SK-N-SH (cell line): ENCODE measurements around the gene LY6G6C. TPM values are rescaled to one million over a fixed set of nuclear protein-coding genes. Genes with fewer than 3 reads are reported as not detected.

Source experiments
- CTCF ChIA-PET: fragments of 300-600, 350-600 bp; formaldehyde crosslinking; extraction: SDS; loops from one replicate; lab custom pipeline; 2021; lab: Yijun Ruan, JAX
- POLR2A ChIA-PET: fragments of 350-600 bp; sonication (Branson Sonifier 250); formaldehyde crosslinking; extraction: SDS; loops from one replicate; lab custom pipeline; 2020; ENCODE audit warnings: antibody characterized with exemption, inconsistent platforms; lab: Yijun Ruan, JAX
- DNase-seq: peaks from one replicate; pipeline ENCODE4 v3.0.0; 2012
- H2AFZ ChIP-seq: fragments of 200-600 bp; sonication (generic); 2 replicates; pipeline ENCODE4 v1.8.1; 2016; ENCODE audit warnings: antibody characterized with exemption, mild to moderate bottlenecking, low read depth
- H3F3A ChIP-seq: fragments of 200-600 bp; sonication (generic); replicated peaks from 2 replicates; pipeline ENCODE3; 2016; ENCODE audit warnings: antibody characterized with exemption, mild to moderate bottlenecking; ENCODE audit not compliant: insufficient read depth
- H3K27ac ChIP-seq, 2 experiments: fragments of 200-500 bp in 1 of 2; fragments of 200-600 bp in 1 of 2; sonication (Bioruptor generic) in 1 of 2; sonication (generic), shearing (Covaris generic) in 1 of 2; 2 replicates each; pipeline versions ENCODE4 v1.5.1 to v1.6.1; 2014 to 2016; ENCODE audit warnings: low read depth in 2 of 2, inconsistent platforms in 1 of 2, low read length in 1 of 2, mild to moderate bottlenecking in 1 of 2, mixed read lengths in 1 of 2
- H3K27me3 ChIP-seq: fragments of 200-600 bp; sonication (generic), shearing (Covaris generic); 2 replicates; pipeline ENCODE4 v1.6.1; 2016; ENCODE audit warnings: mixed run types; ENCODE audit not compliant: insufficient read depth
- H3K36me3 ChIP-seq, 2 experiments: fragments of 200-500 bp in 1 of 2; fragments of 200-600 bp in 1 of 2; sonication (Bioruptor generic) in 1 of 2; sonication (generic) in 1 of 2; replicated peaks in 1 of 2; 2 replicates each; pipeline versions ENCODE3 to v1.5.1; 2014 to 2016; ENCODE audit warnings: low read length in 1 of 2, mild to moderate bottlenecking in 1 of 2; ENCODE audit not compliant: insufficient read depth in 2 of 2, control insufficient read depth in 1 of 2
- H3K4me1 ChIP-seq, 2 experiments: fragments of 200-500 bp in 1 of 2; fragments of 200-600 bp in 1 of 2; sonication (Bioruptor generic) in 1 of 2; sonication (generic), shearing (Covaris generic) in 1 of 2; 2 replicates each; pipeline versions ENCODE4 v1.5.1 to v1.6.1; 2014 to 2016; ENCODE audit warnings: low read depth in 1 of 2, low read length in 1 of 2, mixed run types in 1 of 2; ENCODE audit not compliant: insufficient read depth in 2 of 2, control insufficient read depth in 1 of 2
- H3K4me2 ChIP-seq: fragments of 200-600 bp; sonication (generic), shearing (Covaris generic); 2 replicates; pipeline ENCODE4 v1.6.1; 2017; ENCODE audit warnings: mixed run types
- H3K4me3 ChIP-seq, 2 experiments: fragments of 200-500 bp in 1 of 2; fragments of 200-600 bp in 1 of 2; sonication (Bioruptor generic) in 1 of 2; sonication (generic), shearing (Covaris generic) in 1 of 2; 2 replicates each; pipeline versions ENCODE4 v1.5.1 to v1.8.1; 2014 to 2016; ENCODE audit warnings: low read depth in 2 of 2, inconsistent platforms in 1 of 2, low read length in 1 of 2, mild to moderate bottlenecking in 1 of 2, mixed read lengths in 1 of 2, moderate library complexity in 1 of 2
- H3K79me2 ChIP-seq: fragments of 200-600 bp; sonication (generic); 2 replicates; pipeline ENCODE4 v1.8.1; 2017; ENCODE audit warnings: mild to moderate bottlenecking; ENCODE audit not compliant: insufficient read depth
- H3K9ac ChIP-seq: fragments of 200-600 bp; sonication (generic); 2 replicates; pipeline ENCODE4 v1.6.1; 2017; ENCODE audit warnings: mixed run types
- H3K9me2 ChIP-seq: fragments of 200-600 bp; sonication (generic); 2 replicates; pipeline ENCODE4 v1.6.1; 2017; ENCODE audit warnings: mixed run types
- H3K9me3 ChIP-seq: fragments of 200-600 bp; sonication (generic); 2 replicates; pipeline ENCODE4 v1.6.1; 2017; ENCODE audit warnings: mixed run types, mild to moderate bottlenecking, moderate library complexity
- H4K20me1 ChIP-seq: fragments of 200-600 bp; sonication (generic); 2 replicates; pipeline ENCODE4 v1.6.1; 2017; ENCODE audit warnings: mild to moderate bottlenecking, mixed run types; ENCODE audit not compliant: insufficient read depth
- CHD2 ChIP-seq: fragments of 150-350 bp; IDR thresholded peaks from 2 replicates; pipeline ENCODE4 v1.6.1; 2018; ENCODE audit warnings: low read length; ENCODE audit not compliant: partially characterized antibody
- FOSL2 ChIP-seq: IDR thresholded peaks from 2 replicates; pipeline ENCODE4 v1.4.0; 2012; ENCODE audit warnings: low read depth, mild to moderate bottlenecking, moderate library complexity, borderline replicate concordance
- FOXM1 ChIP-seq: IDR thresholded peaks from 2 replicates; pipeline ENCODE4 v1.4.0; 2012; ENCODE audit warnings: low read depth, mild to moderate bottlenecking
- JUND ChIP-seq: IDR thresholded peaks from 2 replicates; pipeline ENCODE4 v1.4.0; 2012
- MEF2A ChIP-seq: IDR thresholded peaks from 2 replicates; pipeline ENCODE4 v1.4.0; 2012; ENCODE audit warnings: low read depth, borderline replicate concordance
- MXI1 ChIP-seq: IDR thresholded peaks from 2 replicates; pipeline ENCODE4 v1.6.1; 2012; ENCODE audit warnings: mild to moderate bottlenecking, low read depth, low read length, improper control_type of control experiment
- NFIC ChIP-seq: IDR thresholded peaks from 2 replicates; pipeline ENCODE4 v1.4.0; 2012; ENCODE audit warnings: borderline replicate concordance
- RAD21 ChIP-seq: IDR thresholded peaks from 2 replicates; pipeline ENCODE4 v1.6.1; 2012; ENCODE audit warnings: mild to moderate bottlenecking, low read length
- RXRA ChIP-seq: IDR thresholded peaks from 2 replicates; pipeline ENCODE4 v1.4.0; 2012; ENCODE audit warnings: low read depth, mild to moderate bottlenecking, borderline replicate concordance
- SIN3A ChIP-seq: IDR thresholded peaks from 2 replicates; pipeline ENCODE4 v1.6.1; 2012; ENCODE audit warnings: low read depth, mild to moderate bottlenecking, low read length, moderate library complexity, borderline replicate concordance
- TAF1 ChIP-seq: IDR thresholded peaks from 2 replicates; pipeline ENCODE4 v1.6.1; 2012; ENCODE audit warnings: low read depth, mild to moderate bottlenecking, low read length, moderate library complexity, borderline replicate concordance
- TEAD4 ChIP-seq: IDR thresholded peaks from 2 replicates; pipeline ENCODE4 v1.4.0; 2012; ENCODE audit warnings: mild to moderate bottlenecking, borderline replicate concordance; ENCODE audit not compliant: insufficient read depth
- YY1 ChIP-seq: IDR thresholded peaks from 2 replicates; pipeline ENCODE4 v1.4.0; 2012; ENCODE audit warnings: low read depth, mild to moderate bottlenecking
- WGBS: methylation state at CpG from one replicate; pipeline ENCODE4 v1.1.6; 2017; ENCODE audit warnings: low lambda C conversion rate; 5-methylcytosine and 5-hydroxymethylcytosine counted together
- polyA plus RNA-seq, 3 experiments: library from polyadenylated mRNA; depleted of rRNA; stranded (reverse); fragments of >200 nt; gene quantifications; 2 replicates each; pipeline ENCODE4 v1.2.3, GENCODE V29; 2012
- TF ChIP-seq, protein P1 (sequence below): IDR thresholded peaks from 2 replicates; pipeline ENCODE4 v1.4.0; 2012; ENCODE audit warnings: low read depth, borderline replicate concordance
- TF ChIP-seq, protein P2 (sequence below): IDR thresholded peaks from 2 replicates; pipeline ENCODE4; 2012
- TF ChIP-seq, protein P3 (sequence below): IDR thresholded peaks from 2 replicates; pipeline ENCODE4 v1.6.1; 2012; ENCODE audit warnings: mild to moderate bottlenecking, low read depth, low read length, moderate library complexity
- TF ChIP-seq, protein P4 (sequence below): fragments of 150-350 bp; IDR thresholded peaks from 2 replicates; pipeline ENCODE4 v1.6.1; 2017; ENCODE audit warnings: antibody characterized with exemption, low read length, low read depth, borderline replicate concordance

The LY6G6C gene
- polyA plus RNA-seq, 1 of the 3 experiments (the other 2 are of a cell fraction), result not detected

DNA sequence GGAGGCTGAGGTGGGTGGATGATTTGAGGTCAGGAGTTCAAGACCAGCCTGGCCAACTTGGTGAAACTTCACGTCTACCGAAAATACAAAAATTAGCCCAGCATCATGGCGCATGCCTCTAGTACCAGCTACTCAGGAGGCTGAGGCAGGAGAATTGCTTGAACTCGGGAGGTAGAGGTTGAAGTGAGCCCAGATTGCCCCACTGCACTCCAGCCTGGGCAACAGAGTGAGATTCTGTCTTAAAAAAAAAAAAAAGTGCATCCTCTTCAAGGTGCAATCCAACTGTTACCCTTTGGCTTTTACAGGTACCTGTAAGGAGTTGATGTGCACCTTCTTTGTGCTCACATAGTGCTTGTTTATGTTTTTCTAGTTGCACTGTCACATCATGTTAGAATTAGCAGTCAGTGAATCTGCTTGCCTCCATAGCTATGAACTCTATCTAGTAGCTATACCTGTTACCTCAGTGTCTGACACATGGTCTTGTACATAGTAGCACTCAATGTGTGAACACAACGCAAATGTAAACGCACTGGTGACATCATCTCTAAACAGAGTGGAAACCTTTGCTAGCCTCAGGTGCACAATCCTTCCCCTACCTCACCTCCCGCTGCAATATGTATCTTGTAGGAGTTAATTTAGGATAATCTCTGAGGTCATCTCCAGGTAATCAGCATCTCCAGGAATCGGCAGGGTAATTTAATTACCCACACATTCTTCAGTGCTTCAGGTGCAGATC, 27.9 kb upstream of the LY6G6C start:
- 88% methylated on average over 8 of the region's 8 CpGs for WGBS
- no peaks in the 10 kb centered on the region; the same call in 1 of the 2 replicates for H3K79me2 ChIP-seq
- no peak overlapping the region for H3K9ac ChIP-seq
- POLR2A ChIA-PET, result interaction anchor here (0.7 kb wide), 1 partner anchor 9 kb away, joined by 3 read pairs; no protein-coding TSS in a partner anchor
- peaks cover 25% of the 10 kb centered on the region for H3F3A ChIP-seq
- TF ChIP-seq FOSL2 (no peak), MEF2A (no peak), RXRA (no peak), NFIC (no peak), CHD2 (no peak), TAF1 (no peak), FOXM1 (no peak), JUND (no peak), RAD21 (no peak), SIN3A (no peak), YY1 (no peak), TEAD4 (no peak), MXI1 (no peak)
- TF ChIP-seq, protein P1, sequence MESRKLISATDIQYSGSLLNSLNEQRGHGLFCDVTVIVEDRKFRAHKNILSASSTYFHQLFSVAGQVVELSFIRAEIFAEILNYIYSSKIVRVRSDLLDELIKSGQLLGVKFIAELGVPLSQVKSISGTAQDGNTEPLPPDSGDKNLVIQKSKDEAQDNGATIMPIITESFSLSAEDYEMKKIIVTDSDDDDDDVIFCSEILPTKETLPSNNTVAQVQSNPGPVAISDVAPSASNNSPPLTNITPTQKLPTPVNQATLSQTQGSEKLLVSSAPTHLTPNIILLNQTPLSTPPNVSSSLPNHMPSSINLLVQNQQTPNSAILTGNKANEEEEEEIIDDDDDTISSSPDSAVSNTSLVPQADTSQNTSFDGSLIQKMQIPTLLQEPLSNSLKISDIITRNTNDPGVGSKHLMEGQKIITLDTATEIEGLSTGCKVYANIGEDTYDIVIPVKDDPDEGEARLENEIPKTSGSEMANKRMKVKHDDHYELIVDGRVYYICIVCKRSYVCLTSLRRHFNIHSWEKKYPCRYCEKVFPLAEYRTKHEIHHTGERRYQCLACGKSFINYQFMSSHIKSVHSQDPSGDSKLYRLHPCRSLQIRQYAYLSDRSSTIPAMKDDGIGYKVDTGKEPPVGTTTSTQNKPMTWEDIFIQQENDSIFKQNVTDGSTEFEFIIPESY, result no peak
- TF ChIP-seq, protein P2, sequence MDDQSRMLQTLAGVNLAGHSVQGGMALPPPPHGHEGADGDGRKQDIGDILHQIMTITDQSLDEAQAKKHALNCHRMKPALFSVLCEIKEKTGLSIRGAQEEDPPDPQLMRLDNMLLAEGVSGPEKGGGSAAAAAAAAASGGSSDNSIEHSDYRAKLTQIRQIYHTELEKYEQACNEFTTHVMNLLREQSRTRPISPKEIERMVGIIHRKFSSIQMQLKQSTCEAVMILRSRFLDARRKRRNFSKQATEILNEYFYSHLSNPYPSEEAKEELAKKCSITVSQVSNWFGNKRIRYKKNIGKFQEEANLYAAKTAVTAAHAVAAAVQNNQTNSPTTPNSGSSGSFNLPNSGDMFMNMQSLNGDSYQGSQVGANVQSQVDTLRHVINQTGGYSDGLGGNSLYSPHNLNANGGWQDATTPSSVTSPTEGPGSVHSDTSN, result no peak
- TF ChIP-seq, protein P3, sequence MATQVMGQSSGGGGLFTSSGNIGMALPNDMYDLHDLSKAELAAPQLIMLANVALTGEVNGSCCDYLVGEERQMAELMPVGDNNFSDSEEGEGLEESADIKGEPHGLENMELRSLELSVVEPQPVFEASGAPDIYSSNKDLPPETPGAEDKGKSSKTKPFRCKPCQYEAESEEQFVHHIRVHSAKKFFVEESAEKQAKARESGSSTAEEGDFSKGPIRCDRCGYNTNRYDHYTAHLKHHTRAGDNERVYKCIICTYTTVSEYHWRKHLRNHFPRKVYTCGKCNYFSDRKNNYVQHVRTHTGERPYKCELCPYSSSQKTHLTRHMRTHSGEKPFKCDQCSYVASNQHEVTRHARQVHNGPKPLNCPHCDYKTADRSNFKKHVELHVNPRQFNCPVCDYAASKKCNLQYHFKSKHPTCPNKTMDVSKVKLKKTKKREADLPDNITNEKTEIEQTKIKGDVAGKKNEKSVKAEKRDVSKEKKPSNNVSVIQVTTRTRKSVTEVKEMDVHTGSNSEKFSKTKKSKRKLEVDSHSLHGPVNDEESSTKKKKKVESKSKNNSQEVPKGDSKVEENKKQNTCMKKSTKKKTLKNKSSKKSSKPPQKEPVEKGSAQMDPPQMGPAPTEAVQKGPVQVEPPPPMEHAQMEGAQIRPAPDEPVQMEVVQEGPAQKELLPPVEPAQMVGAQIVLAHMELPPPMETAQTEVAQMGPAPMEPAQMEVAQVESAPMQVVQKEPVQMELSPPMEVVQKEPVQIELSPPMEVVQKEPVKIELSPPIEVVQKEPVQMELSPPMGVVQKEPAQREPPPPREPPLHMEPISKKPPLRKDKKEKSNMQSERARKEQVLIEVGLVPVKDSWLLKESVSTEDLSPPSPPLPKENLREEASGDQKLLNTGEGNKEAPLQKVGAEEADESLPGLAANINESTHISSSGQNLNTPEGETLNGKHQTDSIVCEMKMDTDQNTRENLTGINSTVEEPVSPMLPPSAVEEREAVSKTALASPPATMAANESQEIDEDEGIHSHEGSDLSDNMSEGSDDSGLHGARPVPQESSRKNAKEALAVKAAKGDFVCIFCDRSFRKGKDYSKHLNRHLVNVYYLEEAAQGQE, result no peak
- TF ChIP-seq, protein P4, sequence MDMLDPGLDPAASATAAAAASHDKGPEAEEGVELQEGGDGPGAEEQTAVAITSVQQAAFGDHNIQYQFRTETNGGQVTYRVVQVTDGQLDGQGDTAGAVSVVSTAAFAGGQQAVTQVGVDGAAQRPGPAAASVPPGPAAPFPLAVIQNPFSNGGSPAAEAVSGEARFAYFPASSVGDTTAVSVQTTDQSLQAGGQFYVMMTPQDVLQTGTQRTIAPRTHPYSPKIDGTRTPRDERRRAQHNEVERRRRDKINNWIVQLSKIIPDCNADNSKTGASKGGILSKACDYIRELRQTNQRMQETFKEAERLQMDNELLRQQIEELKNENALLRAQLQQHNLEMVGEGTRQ, result no peak
- TF ChIP-seq, all 33 proteins: peak for 0
- Histone ChIP-seq H3K9me3 (no peaks in the 10 kb centered on the region), H3K4me2 (no peak overlapping the region), H3K27ac (no peak overlapping the region), H3K4me1 (0 out of 4 replicates have a peak, but pooled peaks cover 0 to 3% of the 10 kb centered on the region in 2 experiments), H2AFZ (no peak overlapping the region), H3K36me3 (peaks cover 0 to 6% of the 10 kb centered on the region in 2 experiments), H4K20me1 (no peaks in the 10 kb centered on the region), H3K27me3 (no peaks in the 10 kb centered on the region), H3K9me2 (no peaks in the 10 kb centered on the region), H3K4me3 (no peak overlapping the region)
- CTCF ChIA-PET, result interaction anchor here (1.2 to 1.8 kb wide), 2 partner anchors 11 to 81 kb away, joined by 4 to 5 read pairs; no protein-coding TSS in a partner anchor
- no peak for DNase-seq
